Head of caudate nucleus (tissue), 42 donors: Measurements from ENCODE around the gene ADAMTSL4.
A peak's percentile ranks its signal among the peaks of the same experiment; 100 is the strongest.

ENCODE experiments used
- DNase-seq, 42 donors: peaks; one replicate each; pipeline versions ENCODE4 v3.0.0 to v3.0.0-alpha.2; 2020 to 2021; ENCODE audit warnings: mixed read lengths in 7 of 42
- intact Hi-C: fragments of 100-400 bp; cut with DNase I; formaldehyde crosslinking; loops from one replicate; pipeline ENCODE4 v1.15.0; 2022

ADAMTSL4 gene

DNA sequence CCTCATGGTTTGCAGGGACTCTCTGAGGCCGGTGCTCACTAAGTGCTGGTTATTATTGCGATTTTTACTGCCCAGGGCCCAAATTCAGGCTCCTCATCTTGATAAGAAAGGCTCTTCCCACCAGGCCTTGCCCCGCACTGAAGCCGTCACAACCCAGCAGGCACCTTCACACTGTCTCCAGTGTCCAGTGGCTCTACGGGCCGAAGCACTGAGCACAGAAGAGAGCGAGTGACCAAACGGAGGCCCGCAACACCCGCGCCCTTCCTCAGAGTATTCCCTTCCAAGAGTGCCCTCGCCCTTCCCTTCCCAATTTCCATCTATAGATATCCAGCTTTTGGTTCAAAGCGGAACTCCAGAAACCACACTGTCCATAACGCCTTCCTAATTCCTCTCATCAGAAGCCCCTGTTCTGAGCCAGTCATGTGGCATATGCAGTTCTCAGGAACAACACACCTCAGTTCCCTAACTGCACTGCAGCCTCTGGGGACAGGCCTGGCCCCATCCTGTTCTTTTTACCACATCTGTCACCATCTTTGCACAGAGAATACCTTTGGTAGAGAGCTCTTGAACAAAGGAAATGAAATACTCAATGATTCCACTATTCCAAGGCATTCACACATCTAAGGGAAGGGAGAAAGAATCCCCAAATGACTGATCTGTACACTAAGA, 18.6 kb upstream of the ADAMTSL4 start:
- intact Hi-C loops: loop anchor here (10.0 kb wide), 1 partner anchor 46 kb away; the partner anchor contains the start of gene TARS2
- DNase-seq: no peak

GRCh38 chr1:150532860-150533259, 16.3 kb upstream of the ADAMTSL4 start:
- DNase-seq: peak in 1 of 42 donors; percentile 23
- intact Hi-C loops: loop anchor here (10.0 kb wide), 1 partner anchor 48 kb away; the partner anchor contains the start of gene TARS2

DNA sequence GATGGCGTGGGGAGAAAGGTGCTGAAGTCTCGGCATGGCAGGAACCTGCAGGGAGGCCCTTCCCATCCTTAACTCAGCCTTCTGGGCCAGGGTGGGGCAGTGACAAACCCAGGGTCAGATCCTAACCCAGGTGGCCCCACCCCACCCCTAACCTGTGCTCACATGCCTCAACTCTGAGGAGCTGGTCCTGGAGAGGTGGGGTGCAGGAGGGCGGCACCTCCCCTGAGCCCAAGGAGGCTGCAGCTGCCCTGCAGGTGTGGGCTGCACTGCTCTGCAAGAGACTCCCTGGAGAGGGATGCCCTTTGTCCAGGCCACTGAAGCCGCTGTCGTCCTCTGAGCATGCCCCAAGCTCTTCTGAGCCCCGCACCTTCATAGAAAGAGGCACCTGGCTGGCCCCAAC, 15.2 kb upstream of the ADAMTSL4 start:
- no peak for DNase-seq
- intact Hi-C loops: loop anchor here (10.0 kb wide), 1 partner anchor 49 kb away; the partner anchor contains the start of gene TARS2

- intact Hi-C loops: loop anchor here (10.0 kb wide), 1 partner anchor 51 kb away; the partner anchor contains the start of gene TARS2
- no peak for DNase-seq
These were observed 13.5 kb upstream of the ADAMTSL4 start for GRCh38 chr1:150535511-150536287.

GRCh38 chr1:150536836-150537731, 12.1 kb upstream of the ADAMTSL4 start:
- intact Hi-C loops: loop anchor here (10.0 kb wide), 1 partner anchor 52 kb away; the partner anchor contains the start of gene TARS2
- no peak for DNase-seq

GRCh38 chr1:150537732-150538684, 11.2 kb upstream of the ADAMTSL4 start:
- intact Hi-C loops: loop anchor here (10.0 kb wide), 1 partner anchor 53 kb away; the partner anchor contains the start of gene TARS2
- DNase-seq: no peak

GRCh38 chr1:150543500-150544143, 5.6 kb upstream of the ADAMTSL4 start:
- no peak for DNase-seq
- intact Hi-C loops: no loop called here

DNA sequence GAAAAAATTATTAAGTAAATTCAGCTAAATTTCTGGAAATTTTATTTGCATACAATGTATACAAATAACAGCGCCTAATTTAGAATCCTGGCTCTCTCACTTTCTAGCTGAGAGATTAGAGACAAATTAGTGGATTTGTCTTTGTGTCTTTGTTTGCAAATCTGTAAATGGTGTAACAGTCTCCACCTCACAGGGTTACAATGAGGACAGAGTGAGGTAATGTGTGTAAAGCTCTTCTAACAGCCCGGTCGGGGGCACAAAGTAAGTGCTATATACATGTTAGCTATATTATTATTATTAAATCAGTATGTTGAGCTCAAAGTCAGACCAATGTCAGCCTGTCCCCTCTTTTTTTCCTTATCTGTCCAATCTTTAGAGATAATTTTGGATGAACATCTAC, 5.0 kb upstream of the ADAMTSL4 start:
- no peak for DNase-seq
- intact Hi-C loops: no loop called here

- intact Hi-C loops: no loop called here
- DNase-seq: no peak
These were observed 3.6 kb upstream of the ADAMTSL4 start for GRCh38 chr1:150545486-150546032.

GRCh38 chr1:150546294-150546937, 2.8 kb upstream of the ADAMTSL4 start:
- intact Hi-C loops: no loop called here
- DNase-seq: no peak

GRCh38 chr1:150548324-150548631, 930 bp upstream of the ADAMTSL4 start:
- intact Hi-C loops: no loop called here
- DNase-seq: no peak

DNA sequence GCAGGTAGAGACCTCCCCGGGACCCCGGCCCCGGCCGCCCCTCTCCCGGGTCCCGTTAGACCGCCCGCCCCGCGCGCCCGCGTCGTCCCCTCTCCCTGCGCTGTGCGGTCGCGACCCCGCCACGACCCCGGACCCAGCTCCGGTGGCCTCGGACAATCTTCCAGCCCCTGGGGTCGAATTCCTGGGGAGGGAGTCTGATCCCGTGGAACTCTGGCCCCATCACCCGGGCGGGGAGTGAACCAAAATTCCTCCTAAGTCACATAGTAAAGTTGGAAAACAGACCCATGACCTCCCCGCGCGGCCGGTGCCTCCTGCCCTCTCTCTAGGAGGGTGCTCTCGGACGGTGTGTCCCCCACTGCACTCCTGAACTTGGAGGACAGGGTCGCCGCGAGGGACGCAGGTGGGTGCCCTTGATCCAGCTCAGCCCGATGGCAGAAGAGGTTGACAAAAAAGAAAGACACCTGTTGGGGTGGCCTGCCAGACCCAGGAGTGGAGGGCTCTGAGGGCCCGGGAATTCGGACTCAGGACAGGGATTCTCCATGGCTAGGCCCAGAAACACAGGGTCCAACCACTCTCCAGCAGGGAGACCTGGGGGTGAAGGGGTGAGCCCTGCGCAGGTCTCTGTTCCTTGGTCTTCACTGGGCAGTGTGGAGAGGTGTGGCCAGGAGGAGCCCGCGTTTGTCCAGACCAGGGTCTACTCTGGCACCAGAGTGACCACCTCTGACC, 451 bp downstream of the ADAMTSL4 start:
- intact Hi-C loops: no loop called here
- no peak for DNase-seq

- intact Hi-C loops: no loop called here
- DNase-seq: peak in 1 of 42 donors; percentile 28
These were observed 1.2 kb downstream of the ADAMTSL4 start for GRCh38 chr1:150550222-150551050.

- DNase-seq: peak in 1 of 42 donors; percentile 51
- intact Hi-C loops: no loop called here
These were observed 2.0 kb downstream of the ADAMTSL4 start for GRCh38 chr1:150551051-150551783.

GRCh38 chr1:150551784-150552127, 2.5 kb downstream of the ADAMTSL4 start:
- DNase-seq: no peak
- intact Hi-C loops: no loop called here
